Left lung (tissue), 10 donors: Measurements from ENCODE around the gene CIRBP. TPM values are rescaled to one million over a fixed set of nuclear protein-coding genes. Genes with fewer than 3 reads are reported as not detected.

Experiments used
- ATAC-seq: fragments of 200-7000 bp; cut with Tn5 transposase; one replicate; pipeline ENCODE4 v1.9.1; 2020; ENCODE audit warnings: moderate library complexity
- DNase-seq, 4 donors: peaks; one replicate each; pipeline ENCODE4 v3.0.0-alpha.2; 2013 to 2020
- H3K27ac ChIP-seq, 2 donors: fragments of 200-600 bp; sonication (generic) in 1 of 2; one replicate each; pipeline versions ENCODE4 v1.5.0 to v1.8.0; 2020 to 2021
- H3K27me3 ChIP-seq, 2 donors: fragments of 200-600 bp; sonication (generic) in 1 of 2; one replicate each; pipeline versions ENCODE4 v1.5.0 to v1.8.0; 2020 to 2021
- H3K36me3 ChIP-seq, 2 donors: fragments of 200-600 bp; sonication (generic) in 1 of 2; one replicate each; pipeline versions ENCODE4 v1.5.0 to v1.8.0; 2020 to 2021
- H3K4me1 ChIP-seq, 2 donors: fragments of 200-600 bp; one replicate each; pipeline ENCODE4 v1.8.0; 2021
- H3K4me3 ChIP-seq, 2 donors: fragments of 200-600 bp; sonication (generic) in 1 of 2; one replicate each; pipeline versions ENCODE4 v1.5.0 to v1.8.0; 2020 to 2021; ENCODE audit warnings: mild to moderate bottlenecking in 1 of 2
- H3K9me3 ChIP-seq, 2 donors: fragments of 200-600 bp; sonication (generic) in 1 of 2; one replicate each; pipeline versions ENCODE4 v1.5.0 to v1.8.0; 2020 to 2021
- CTCF ChIP-seq, 2 donors: fragments of 200-600 bp; sonication (generic) in 1 of 2; IDR thresholded peaks; one replicate each; pipeline versions ENCODE4 v1.5.0 to v1.8.0; 2021; ENCODE audit warnings: antibody characterized with exemption in 2 of 2
- intact Hi-C, 2 donors: fragments of 100-400 bp; cut with DNase I; formaldehyde crosslinking; loops; one replicate each; pipeline versions ENCODE4 v1.11.2 to v1.14.2; 2022
- polyA plus RNA-seq, 6 donors: library from polyadenylated mRNA; unstranded; fragments of 120-200 nt; gene quantifications; one replicate each; pipeline ENCODE4 v1.2.1, GENCODE V29; 2013; ENCODE audit not compliant: insufficient read length in 6 of 6
- total RNA-seq, 2 donors: library from RNA; stranded (reverse); fragmentation: NEBNext Ultra II Directional; extraction: Animal tissue kit (Norgen Biotek cat#: 25700); gene quantifications; one replicate each; pipeline ENCODE4 v1.2.1, GENCODE V29; 2021
- donor health status: DM: no; HTN: yes; CAD: no.
- donor health status: DM: no; HTN: no; CAD: no.

Gene CIRBP
- total and polyA plus RNA-seq, 8 donors = 220 to 1,079 (median 949) TPM

- H3K36me3 ChIP-seq = peaks cover 0 to 88% of the 10 kb centered on the region in 2 donors
- DNase-seq = no peak
- ATAC-seq = no peak
- no peak for TF ChIP-seq CTCF (IDR thresholded peaks at IDR 0.05)
- no peak overlapping the region for H3K4me3 ChIP-seq
- intact Hi-C loops = no loop called here
- H3K27ac ChIP-seq = no peak overlapping the region
- H3K27me3 ChIP-seq = no peaks in the 10 kb centered on the region
- H3K4me1 ChIP-seq = peaks cover 0 to 6% of the 10 kb centered on the region in 2 donors
- no peaks in the 10 kb centered on the region for H3K9me3 ChIP-seq
Measured at GRCh38 chr19:1224047-1224825, 44.9 kb upstream of the CIRBP start.

- Histone ChIP-seq H3K9me3 (no peaks in the 10 kb centered on the region), H3K27me3 (no peaks in the 10 kb centered on the region), H3K36me3 (peaks cover 0 to 85% of the 10 kb centered on the region in 2 donors), H3K27ac (no peak overlapping the region), H3K4me1 (peaks cover 0 to 6% of the 10 kb centered on the region in 2 donors), H3K4me3 (no peak overlapping the region)
- no peak for TF ChIP-seq CTCF (IDR thresholded peaks at IDR 0.05)
- DNase-seq = no peak
- intact Hi-C loops = no loop called here
- no peak for ATAC-seq
Measured at GRCh38 chr19:1224847-1225246, 44.3 kb upstream of the CIRBP start.

GRCh38 chr19:1225440-1226226 is 43.5 kb upstream of the CIRBP start:
- Histone ChIP-seq H3K4me3 (no peak overlapping the region), H3K9me3 (no peaks in the 10 kb centered on the region), H3K4me1 (peaks cover 0 to 6% of the 10 kb centered on the region in 2 donors), H3K27me3 (no peaks in the 10 kb centered on the region), H3K27ac (no peak overlapping the region), H3K36me3 (peaks cover 0 to 78% of the 10 kb centered on the region in 2 donors)
- DNase-seq (no peak), ATAC-seq (no peak)
- no peak for TF ChIP-seq CTCF (IDR thresholded peaks at IDR 0.05)
- intact Hi-C loops = no loop called here

- H3K36me3 ChIP-seq = peaks cover 0 to 72% of the 10 kb centered on the region in 2 donors
- TF ChIP-seq CTCF (IDR thresholded peaks at IDR 0.05) = no peak
- H3K4me1 ChIP-seq = peaks cover 0 to 6% of the 10 kb centered on the region in 2 donors
- H3K9me3 ChIP-seq = no peaks in the 10 kb centered on the region
- H3K27ac ChIP-seq = no peak overlapping the region
- no peak overlapping the region for H3K4me3 ChIP-seq
- intact Hi-C loops = no loop called here
- no peaks in the 10 kb centered on the region for H3K27me3 ChIP-seq
- DNase-seq (no peak), ATAC-seq (no peak)
Measured at GRCh38 chr19:1226227-1226518, 43.0 kb upstream of the CIRBP start.
